Naive B cell (primary cell): ENCODE results near the gene IFT43. TPM values are rescaled to one million over a fixed set of nuclear protein-coding genes. Genes with fewer than 3 reads are reported as not detected.

ENCODE experiments used
- ATAC-seq, 2 donors: fragments of 150-1000 bp; cut with Tn5 transposase; 2 replicates each; pipeline ENCODE4 v1.10.0; 2021; ENCODE audit warnings: low read depth in 2 of 2, mild to moderate bottlenecking in 2 of 2, moderate library complexity in 2 of 2
- DNase-seq: peaks from one replicate; pipeline ENCODE4 v3.0.0; 2022
- H3K27ac Mint-ChIP-seq, 6 donors: one replicate each; pipeline ENCODE4 v1.8.0; 2020 to 2022; ENCODE audit warnings: mild to moderate bottlenecking in 6 of 6, mixed read lengths in 6 of 6, moderate library complexity in 5 of 6, inconsistent platforms in 2 of 6
- H3K27me3 Mint-ChIP-seq, 3 donors: one replicate each; pipeline ENCODE4 v1.8.0; 2021 to 2022; ENCODE audit warnings: mixed read lengths in 3 of 3, mild to moderate bottlenecking in 1 of 3
- H3K36me3 Mint-ChIP-seq, 2 donors: one replicate each; pipeline ENCODE4 v1.8.0; 2020 to 2022; ENCODE audit warnings: mixed read lengths in 2 of 2, inconsistent platforms in 1 of 2, mild to moderate bottlenecking in 1 of 2
- H3K4me1 Mint-ChIP-seq, 3 donors: one replicate each; pipeline ENCODE4 v1.8.0; 2020 to 2022; ENCODE audit warnings: mixed read lengths in 3 of 3, inconsistent platforms in 1 of 3, mild to moderate bottlenecking in 1 of 3, moderate library complexity in 1 of 3
- H3K4me3 Mint-ChIP-seq, 8 donors: one replicate each; pipeline ENCODE4 v1.8.0; 2020 to 2022; ENCODE audit warnings: mild to moderate bottlenecking in 8 of 8, mixed read lengths in 8 of 8, moderate library complexity in 8 of 8, inconsistent platforms in 2 of 8
- H3K9me3 Mint-ChIP-seq, 7 donors: one replicate each; pipeline ENCODE4 v1.8.0; 2020 to 2022; ENCODE audit warnings: mixed read lengths in 7 of 7, mild to moderate bottlenecking in 5 of 7, inconsistent platforms in 2 of 7, moderate library complexity in 1 of 7
- polyA plus RNA-seq, 6 donors: library from polyadenylated mRNA; unstranded; fragments of 300-500 nt; fragmentation: Illumina TruSeq; gene quantifications; one replicate each; pipeline ENCODE4 v1.2.3, GENCODE V29; 2021; ENCODE audit warnings: low read depth in 6 of 6

Gene IFT43
- polyA plus RNA-seq = 10 to 100 TPM; 13.5 to 25.9 (median 19.7) TPM

GRCh38 chr14:75985618-75986438 is at the start of gene IFT43:
TSS of gene IFT43 (plus strand) at chr14:75985763. CDS start at chr14:75985787, 24 bp downstream.
- ATAC-seq = peak; percentile 76 to 78
- H3K4me3 Mint-ChIP-seq = peak within 1 kb of the TSS; percentile 89 to 97 (median 92)
- no peaks in the 10 kb centered on the region for H3K9me3 Mint-ChIP-seq
- H3K4me1 Mint-ChIP-seq = peaks cover 22 to 33% (median 28%) of the 10 kb centered on the region in 3 donors
- H3K27ac Mint-ChIP-seq = peak within 1 kb of the TSS; percentile 93 to 97 (median 95)
- DNase-seq = peak; percentile 88
- H3K27me3 Mint-ChIP-seq = no peaks in the 10 kb centered on the region
- peaks cover 5 to 13% of the 10 kb centered on the region in 2 donors for H3K36me3 Mint-ChIP-seq

DNA sequence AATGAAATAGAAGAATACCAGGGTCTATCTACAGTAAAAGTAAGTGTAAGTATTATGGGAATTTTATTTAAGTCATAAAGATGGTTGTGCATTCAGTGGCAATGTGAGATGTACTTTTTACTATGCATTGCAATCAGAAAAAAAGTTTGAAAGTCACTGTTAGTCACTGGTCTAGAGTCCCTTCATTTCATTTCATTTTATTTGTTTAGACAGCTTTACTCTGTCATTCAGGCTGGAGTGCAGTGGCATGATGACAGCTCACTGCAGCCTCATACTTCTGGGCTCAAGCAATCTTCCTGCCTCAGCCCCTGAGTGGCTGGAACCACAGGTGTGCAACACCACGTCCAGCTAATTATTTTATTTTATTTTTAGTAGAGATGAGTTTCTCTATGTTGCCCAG is 46.4 kb upstream of the IFT43 start:
- ATAC-seq (no peak), DNase-seq (no peak)
- H3K36me3 Mint-ChIP-seq = peaks cover 0 to 4% of the 10 kb centered on the region in 2 donors
- H3K4me3 Mint-ChIP-seq = no peak overlapping the region
- H3K27ac Mint-ChIP-seq = no peak overlapping the region
- no peaks in the 10 kb centered on the region for H3K27me3 Mint-ChIP-seq
- peaks cover 15 to 19% (median 17%) of the 10 kb centered on the region in 3 donors for H3K4me1 Mint-ChIP-seq
- H3K9me3 Mint-ChIP-seq = no peaks in the 10 kb centered on the region

GRCh38 chr14:75941030-75941429 is 44.5 kb upstream of the IFT43 start:
- H3K4me3 Mint-ChIP-seq = peak overlapping the region in 1 of 8 donors; percentile 13
- H3K27me3 Mint-ChIP-seq = no peaks in the 10 kb centered on the region
- no peak overlapping the region for H3K27ac Mint-ChIP-seq
- peaks cover 0 to 4% (median 4%) of the 10 kb centered on the region in 3 donors for H3K4me1 Mint-ChIP-seq
- no peaks in the 10 kb centered on the region for H3K9me3 Mint-ChIP-seq
- ATAC-seq (no peak), DNase-seq (no peak)
- peaks cover 0 to 5% of the 10 kb centered on the region in 2 donors for H3K36me3 Mint-ChIP-seq

GRCh38 chr14:75944607-75945241 is 40.8 kb upstream of the IFT43 start:
- Mint-ChIP-seq H3K4me3 (no peak overlapping the region), H3K27me3 (no peaks in the 10 kb centered on the region), H3K9me3 (no peaks in the 10 kb centered on the region), H3K27ac (peak overlapping the region in 1 of 6 donors; percentile 89), H3K36me3 (peaks cover 0 to 5% of the 10 kb centered on the region in 2 donors), H3K4me1 (no peaks in the 10 kb centered on the region)
- ATAC-seq (no peak), DNase-seq (no peak)

GRCh38 chr14:75946785-75947184 is 38.8 kb upstream of the IFT43 start:
- peaks cover 0 to under 1% (median 0%) of the 10 kb centered on the region in 7 donors for H3K9me3 Mint-ChIP-seq
- no peaks in the 10 kb centered on the region for H3K4me1 Mint-ChIP-seq
- no peaks in the 10 kb centered on the region for H3K27me3 Mint-ChIP-seq
- H3K27ac Mint-ChIP-seq = peak overlapping the region in 2 of 6 donors; percentile 24 to 55
- DNase-seq = no peak
- no peak for ATAC-seq
- H3K36me3 Mint-ChIP-seq = peaks cover 0 to 5% of the 10 kb centered on the region in 2 donors
- H3K4me3 Mint-ChIP-seq = no peak overlapping the region

DNA sequence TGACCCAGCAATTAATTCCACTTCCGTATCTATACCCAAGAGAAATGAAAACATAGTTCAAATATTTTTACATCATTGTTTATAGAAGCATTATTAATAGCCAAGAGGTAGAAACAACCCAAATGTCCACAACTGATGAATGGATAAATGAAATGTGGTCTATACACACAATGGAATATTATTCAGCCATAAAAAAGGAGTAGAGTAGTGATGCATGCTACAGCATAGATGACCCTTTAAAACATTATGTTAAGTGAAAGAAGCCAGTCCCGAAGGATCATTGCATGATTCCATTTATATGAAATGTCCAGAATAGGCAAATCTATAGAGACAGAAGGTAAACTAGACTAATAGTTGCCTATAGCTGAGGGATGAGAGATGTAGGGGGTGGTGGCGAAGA is 33.1 kb upstream of the IFT43 start:
- H3K27ac Mint-ChIP-seq = no peak overlapping the region
- H3K4me1 Mint-ChIP-seq = peaks cover 0 to 10% (median 4%) of the 10 kb centered on the region in 3 donors
- H3K4me3 Mint-ChIP-seq = no peak overlapping the region
- no peak for ATAC-seq
- no peak for DNase-seq
- H3K9me3 Mint-ChIP-seq = peaks cover 0 to 7% (median 2%) of the 10 kb centered on the region in 7 donors
- no peaks in the 10 kb centered on the region for H3K27me3 Mint-ChIP-seq
- peaks cover 0 to 5% of the 10 kb centered on the region in 2 donors for H3K36me3 Mint-ChIP-seq

- ATAC-seq = no peak
- Mint-ChIP-seq H3K4me1 (peaks cover 45 to 74% (median 54%) of the 10 kb centered on the region in 3 donors), H3K4me3 (peak overlapping the region in 5 of 8 donors; percentile 10 to 82 (median 69)), H3K27ac (peak overlapping the region; percentile 44 to 98 (median 90)), H3K36me3 (peaks cover 7 to 9% of the 10 kb centered on the region in 2 donors), H3K27me3 (no peaks in the 10 kb centered on the region), H3K9me3 (no peaks in the 10 kb centered on the region)
- no peak for DNase-seq
Measured at GRCh38 chr14:75959031-75959430, 26.5 kb upstream of the IFT43 start.

DNA sequence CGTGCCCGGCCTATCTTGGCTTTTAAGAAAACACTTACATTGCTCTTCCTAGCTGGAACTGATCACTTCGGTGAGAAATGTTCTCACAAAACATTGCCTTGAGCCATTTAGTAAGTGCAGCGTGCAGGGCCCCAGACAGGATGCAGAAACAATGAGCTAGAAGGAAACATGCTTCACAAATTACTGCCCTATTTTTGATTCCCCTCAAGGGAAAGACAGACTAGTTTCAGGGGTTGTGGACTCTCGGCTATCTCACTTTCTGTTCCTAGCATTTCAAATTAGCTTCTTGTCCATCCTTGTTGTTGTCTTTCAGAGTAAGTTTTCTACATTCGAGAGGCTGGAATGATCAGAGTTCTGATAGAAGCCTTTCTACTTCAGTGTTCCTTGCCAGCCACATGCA is 25.3 kb upstream of the IFT43 start:
- Mint-ChIP-seq H3K4me1 (peaks cover 44 to 74% (median 55%) of the 10 kb centered on the region in 3 donors), H3K27me3 (no peaks in the 10 kb centered on the region), H3K9me3 (no peaks in the 10 kb centered on the region), H3K4me3 (peak overlapping the region; percentile 49 to 90 (median 83)), H3K36me3 (peaks cover 7 to 9% of the 10 kb centered on the region in 2 donors), H3K27ac (peak overlapping the region; percentile 95 to 97 (median 96))
- ATAC-seq (peak; percentile 92 to 96), DNase-seq (peak; percentile 46)

GRCh38 chr14:75961662-75962061 is 23.9 kb upstream of the IFT43 start:
- ATAC-seq (no peak), DNase-seq (no peak)
- peaks cover 52 to 83% (median 65%) of the 10 kb centered on the region in 3 donors for H3K4me1 Mint-ChIP-seq
- H3K9me3 Mint-ChIP-seq = no peaks in the 10 kb centered on the region
- H3K27ac Mint-ChIP-seq = peak overlapping the region in 5 of 6 donors; percentile 13 to 96 (median 95)
- H3K4me3 Mint-ChIP-seq = peak overlapping the region in 4 of 8 donors; percentile 18 to 84 (median 36)
- no peaks in the 10 kb centered on the region for H3K27me3 Mint-ChIP-seq
- peaks cover 12 to 17% of the 10 kb centered on the region in 2 donors for H3K36me3 Mint-ChIP-seq

GRCh38 chr14:75967866-75968265 is 17.7 kb upstream of the IFT43 start:
- H3K27me3 Mint-ChIP-seq = no peaks in the 10 kb centered on the region
- H3K27ac Mint-ChIP-seq = no peak overlapping the region
- DNase-seq = no peak
- no peak overlapping the region for H3K4me3 Mint-ChIP-seq
- H3K9me3 Mint-ChIP-seq = no peaks in the 10 kb centered on the region
- peaks cover 19 to 33% (median 32%) of the 10 kb centered on the region in 3 donors for H3K4me1 Mint-ChIP-seq
- peaks cover 17 to 18% of the 10 kb centered on the region in 2 donors for H3K36me3 Mint-ChIP-seq
- ATAC-seq = no peak

DNA sequence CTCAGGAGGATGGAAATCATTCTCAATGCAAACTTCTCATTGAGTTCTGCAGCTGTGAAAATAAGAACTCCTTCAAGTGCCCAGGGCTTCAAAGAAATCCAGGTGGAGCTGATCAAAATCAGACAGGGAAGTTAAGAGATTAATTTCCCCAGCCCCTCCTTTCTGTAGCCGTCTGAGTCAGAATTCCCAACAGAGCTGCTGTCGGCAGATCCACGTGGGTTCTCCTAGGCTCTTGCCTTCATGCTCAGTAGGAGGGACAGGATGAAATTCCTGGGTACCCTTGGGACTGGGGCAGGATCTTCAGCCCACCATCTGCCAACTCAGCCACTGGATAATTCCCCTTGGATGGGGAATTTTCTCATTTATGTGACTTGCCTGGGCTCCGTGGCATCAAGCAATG is 17.1 kb upstream of the IFT43 start:
- Mint-ChIP-seq H3K4me3 (no peak overlapping the region), H3K27ac (peak overlapping the region in 1 of 6 donors; percentile 18), H3K9me3 (no peaks in the 10 kb centered on the region), H3K27me3 (no peaks in the 10 kb centered on the region), H3K36me3 (peaks cover 17% of the 10 kb centered on the region in 2 donors), H3K4me1 (peaks cover 19 to 31% (median 27%) of the 10 kb centered on the region in 3 donors)
- ATAC-seq (no peak), DNase-seq (no peak)

DNA sequence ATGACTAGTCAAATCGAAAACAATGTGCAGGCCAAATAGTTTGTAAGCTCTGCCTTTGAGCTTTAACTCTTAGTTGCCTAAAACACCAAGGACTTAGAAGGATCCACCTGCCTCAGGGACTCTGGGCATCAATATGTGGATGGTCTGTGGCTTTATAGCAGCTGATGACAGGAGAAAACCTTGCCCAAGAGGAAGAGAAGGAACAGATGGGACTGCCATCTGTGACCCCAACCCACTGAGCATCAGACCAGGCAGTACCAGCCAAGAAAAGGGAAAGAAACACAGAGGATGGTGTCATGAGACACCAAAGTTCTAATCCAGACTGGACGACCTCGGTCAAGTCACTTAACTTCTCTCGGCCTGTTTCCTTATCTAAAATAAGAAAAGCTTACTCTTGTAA is 16.4 kb upstream of the IFT43 start:
- Mint-ChIP-seq H3K4me1 (peaks cover 19 to 29% (median 23%) of the 10 kb centered on the region in 3 donors), H3K36me3 (peaks cover 17% of the 10 kb centered on the region in 2 donors), H3K27ac (peak overlapping the region in 1 of 6 donors; percentile 86), H3K4me3 (no peak overlapping the region), H3K27me3 (no peaks in the 10 kb centered on the region), H3K9me3 (no peaks in the 10 kb centered on the region)
- DNase-seq = no peak
- no peak for ATAC-seq

DNA sequence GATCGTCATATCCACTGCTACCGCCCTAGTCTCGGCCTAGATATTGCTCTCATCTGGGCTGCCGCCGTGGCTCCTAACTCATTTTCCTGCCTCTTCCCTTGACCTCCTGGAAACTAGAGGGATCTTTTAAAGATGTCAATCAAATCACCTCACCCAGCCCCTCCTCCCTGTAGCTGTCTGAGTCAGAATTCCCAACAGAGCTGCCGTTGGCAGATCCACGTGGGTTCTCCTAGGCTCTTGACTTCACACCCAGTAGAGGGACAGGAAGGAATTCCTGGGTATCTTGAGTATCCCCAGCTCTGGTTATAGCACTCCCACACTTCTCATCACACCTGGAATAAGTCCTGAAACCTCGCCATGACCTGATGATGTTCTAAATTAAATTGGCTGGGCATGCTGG is 15.7 kb upstream of the IFT43 start:
- Mint-ChIP-seq H3K9me3 (no peaks in the 10 kb centered on the region), H3K4me1 (peaks cover 19 to 30% (median 29%) of the 10 kb centered on the region in 3 donors), H3K27me3 (no peaks in the 10 kb centered on the region), H3K36me3 (peaks cover 17% of the 10 kb centered on the region in 2 donors), H3K27ac (peak overlapping the region in 1 of 6 donors; percentile 66), H3K4me3 (no peak overlapping the region)
- DNase-seq = no peak
- no peak for ATAC-seq
